ENCODE results near the gene PPP1R2.

GRCh38 chr3:195587824-195588223 lies 44.7 kb upstream of the PPP1R2 start:
- TF ChIP-seq CTCF (IDR thresholded peaks at IDR 0.05 in 8 of 11, conservative IDR thresholded peaks at IDR 0.05 in 3 of 11) = no peak
- no peak for TF ChIP-seq POLR2A (IDR thresholded peaks at IDR 0.05)

Data from spleen (tissue), 7 donors.